Esophagus squamous epithelium (tissue), 5 donors: ENCODE data around the gene TSPAN9. TPM values are rescaled to one million over a fixed set of nuclear protein-coding genes. Genes with fewer than 3 reads are reported as not detected.

ENCODE experiments used
- DNase-seq: peaks from one replicate; lab custom pipeline; 2025; lab: John Stamatoyannopoulos, UW
- H3K27ac ChIP-seq, 4 donors: fragments of 200-600 bp; sonication (generic); one replicate each; pipeline ENCODE4 v1.5.1; 2016 to 2019; ENCODE audit warnings: mild to moderate bottlenecking in 1 of 4
- H3K27me3 ChIP-seq, 4 donors: fragments of 200-600 bp; sonication (generic); 1 replicate in 3 of 4; 2 replicates in 1 of 4; pipeline versions ENCODE4 v1.5.1 to v1.6.0; 2017 to 2021; ENCODE audit warnings: antibody characterized with exemption in 1 of 4
- H3K36me3 ChIP-seq, 3 donors: fragments of 200-600 bp; sonication (generic); one replicate each; pipeline ENCODE4 v1.5.1; 2016 to 2019
- H3K4me1 ChIP-seq, 3 donors: fragments of 200-600 bp; sonication (generic); one replicate each; pipeline ENCODE4 v1.5.1; 2017 to 2019
- H3K4me3 ChIP-seq, 4 donors: fragments of 200-600 bp; sonication (generic); 1 replicate in 3 of 4; 2 replicates in 1 of 4; pipeline ENCODE4 v1.5.1; 2016 to 2019; ENCODE audit warnings: mild to moderate bottlenecking in 2 of 4, moderate library complexity in 1 of 4
- H3K9me3 ChIP-seq, 3 donors: fragments of 200-600 bp; sonication (generic); one replicate each; pipeline ENCODE4 v1.5.1; 2016 to 2019
- POLR2A ChIP-seq, 4 donors: fragments of 450-650 bp; IDR thresholded peaks; one replicate each; pipeline ENCODE4 v1.6.1; 2017; ENCODE audit warnings: antibody characterized with exemption in 4 of 4, mild to moderate bottlenecking in 4 of 4, moderate library complexity in 3 of 4
- WGBS, 2 donors: methylation state at CpG; one replicate each; pipeline ENCODE4 v1.1.5; 2018; 5-methylcytosine and 5-hydroxymethylcytosine counted together
- intact Hi-C: fragments of 100-400 bp; cut with DNase I; formaldehyde crosslinking; loops from one replicate; pipeline ENCODE4 v1.15.0; 2022
- total RNA-seq, 4 donors: library from RNA; depleted of rRNA; stranded (reverse); fragments of >200 nt; gene quantifications; one replicate each; pipeline ENCODE4 v1.1.0, GENCODE V29; 2016
- TF ChIP-seq, protein P1 (sequence below), 6 experiments: fragments of 450-650 bp in 4 of 6; fragments of 200-600 bp in 2 of 6; sonication (generic) in 2 of 6; IDR thresholded peaks; one replicate each; pipeline ENCODE4 v1.5.1; 2016 to 2019; ENCODE audit warnings: antibody characterized with exemption in 6 of 6, mild to moderate bottlenecking in 4 of 6, moderate library complexity in 4 of 6
- donor health status: DM: yes; HTN: yes; CAD: no.

TSPAN9 gene
- total RNA-seq, 4 donors from 2014 or later = 10.6 to 23.7 (median 17.6) TPM

DNA sequence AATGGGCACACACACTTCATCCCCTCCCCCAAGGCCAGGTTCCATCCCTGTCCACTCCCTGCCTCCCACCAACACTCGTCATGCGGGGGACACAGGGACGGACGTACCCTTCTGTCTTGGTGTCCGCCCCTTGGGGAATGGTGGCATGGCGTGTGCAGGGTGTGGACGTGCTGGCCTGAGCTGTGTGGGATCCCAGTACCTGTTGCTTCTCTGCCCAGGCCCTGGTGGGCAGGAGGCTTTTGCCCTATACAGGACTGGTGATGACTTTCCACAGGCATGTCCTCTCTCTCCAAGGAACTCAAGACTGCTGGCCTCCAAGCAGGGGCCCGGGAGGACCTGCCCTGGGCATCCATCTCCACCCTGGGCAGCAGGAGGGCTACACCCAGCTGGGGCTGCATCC, 218.0 kb downstream of the TSPAN9 start:
- TF ChIP-seq, protein P1, sequence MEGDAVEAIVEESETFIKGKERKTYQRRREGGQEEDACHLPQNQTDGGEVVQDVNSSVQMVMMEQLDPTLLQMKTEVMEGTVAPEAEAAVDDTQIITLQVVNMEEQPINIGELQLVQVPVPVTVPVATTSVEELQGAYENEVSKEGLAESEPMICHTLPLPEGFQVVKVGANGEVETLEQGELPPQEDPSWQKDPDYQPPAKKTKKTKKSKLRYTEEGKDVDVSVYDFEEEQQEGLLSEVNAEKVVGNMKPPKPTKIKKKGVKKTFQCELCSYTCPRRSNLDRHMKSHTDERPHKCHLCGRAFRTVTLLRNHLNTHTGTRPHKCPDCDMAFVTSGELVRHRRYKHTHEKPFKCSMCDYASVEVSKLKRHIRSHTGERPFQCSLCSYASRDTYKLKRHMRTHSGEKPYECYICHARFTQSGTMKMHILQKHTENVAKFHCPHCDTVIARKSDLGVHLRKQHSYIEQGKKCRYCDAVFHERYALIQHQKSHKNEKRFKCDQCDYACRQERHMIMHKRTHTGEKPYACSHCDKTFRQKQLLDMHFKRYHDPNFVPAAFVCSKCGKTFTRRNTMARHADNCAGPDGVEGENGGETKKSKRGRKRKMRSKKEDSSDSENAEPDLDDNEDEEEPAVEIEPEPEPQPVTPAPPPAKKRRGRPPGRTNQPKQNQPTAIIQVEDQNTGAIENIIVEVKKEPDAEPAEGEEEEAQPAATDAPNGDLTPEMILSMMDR (IDR thresholded peaks at IDR 0.05) = no peak
- TF ChIP-seq POLR2A (IDR thresholded peaks at IDR 0.05) = no peak
- H3K27me3 ChIP-seq = peaks cover 0 to 61% (median 0%) of the 10 kb centered on the region in 4 donors
- 100% methylated on average over 1 of the region's 8 CpGs; no CpG with 5 or more reads in 1 of the 2 donors for WGBS, 2 donors
- no peaks in the 10 kb centered on the region for H3K36me3 ChIP-seq
- no peak for DNase-seq
- intact Hi-C loops = loop anchor here (10.0 kb wide), 1 partner anchor 480 kb away; no protein-coding TSS in a partner anchor
- H3K4me3 ChIP-seq = no peak overlapping the region
- H3K4me1 ChIP-seq = peaks cover 8 to 25% (median 10%) of the 10 kb centered on the region in 3 donors
- no peak overlapping the region for H3K27ac ChIP-seq
- H3K9me3 ChIP-seq = no peaks in the 10 kb centered on the region

DNA sequence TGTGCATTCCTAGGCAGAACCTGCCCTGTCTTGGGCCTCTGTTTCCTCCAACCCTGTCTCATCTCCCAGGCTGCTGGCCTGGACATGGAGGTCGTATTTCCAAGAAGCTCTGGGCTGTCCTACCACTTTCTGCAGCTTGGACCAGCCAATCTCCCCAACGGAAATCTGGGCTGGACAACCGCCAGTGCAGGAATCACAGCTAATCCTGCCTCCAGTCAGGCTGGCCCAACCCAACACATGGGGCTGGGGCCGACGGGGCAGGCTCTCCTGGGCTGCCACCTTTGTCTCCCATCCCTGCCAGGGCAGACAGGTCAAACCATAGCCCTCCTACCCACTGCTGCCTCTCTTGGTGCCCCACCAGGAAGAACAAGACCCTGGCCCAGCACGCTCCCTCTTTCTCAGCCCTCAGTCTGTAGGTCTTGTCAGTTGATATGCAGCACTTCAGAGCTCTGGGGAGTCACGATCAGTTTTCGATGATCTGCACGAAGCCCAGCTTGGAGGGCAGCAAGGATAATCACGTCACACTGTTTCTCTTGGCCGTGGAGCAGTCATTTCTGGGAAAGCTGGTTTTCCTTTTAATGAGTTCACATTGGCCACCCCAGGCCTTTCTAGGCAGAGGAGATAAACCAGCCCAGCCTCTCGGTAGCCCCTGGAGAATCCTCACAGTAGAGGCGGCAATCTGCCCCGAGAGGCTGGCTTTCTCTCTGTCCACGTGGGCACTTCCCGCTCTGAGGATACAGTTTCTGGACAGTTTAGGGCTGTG, 218.6 kb downstream of the TSPAN9 start:
- Histone ChIP-seq H3K4me3 (no peak overlapping the region), H3K36me3 (no peaks in the 10 kb centered on the region), H3K27ac (no peak overlapping the region), H3K4me1 (peaks cover 13 to 31% (median 16%) of the 10 kb centered on the region in 3 donors), H3K9me3 (no peaks in the 10 kb centered on the region), H3K27me3 (peaks cover 0 to 61% (median 0%) of the 10 kb centered on the region in 4 donors)
- DNase-seq = no peak
- intact Hi-C loops = loop anchor here (10.0 kb wide), 1 partner anchor 479 kb away; no protein-coding TSS in a partner anchor
- WGBS, 2 donors = 49 to 65% methylated on average over 9 to 12 of the region's 16 CpGs
- TF ChIP-seq, protein P1 (IDR thresholded peaks at IDR 0.05) = no peak

DNA sequence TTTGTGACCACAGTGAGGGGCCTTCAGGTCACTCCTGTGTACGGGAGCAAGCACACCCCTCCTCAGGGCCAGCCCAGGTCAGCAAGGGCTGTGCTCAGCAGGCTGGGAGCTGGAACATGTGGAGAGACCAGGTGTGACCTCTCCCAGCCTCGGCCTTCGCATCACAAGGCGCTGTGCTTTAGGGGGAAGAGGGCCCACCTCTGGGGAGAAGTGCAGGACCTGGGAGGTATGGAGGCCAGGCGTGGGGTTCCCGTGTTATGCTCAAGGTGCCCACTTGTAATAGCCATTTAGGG, 219.2 kb downstream of the TSPAN9 start:
- TF ChIP-seq, protein P1 (IDR thresholded peaks at IDR 0.05) = no peak
- TF ChIP-seq POLR2A (IDR thresholded peaks at IDR 0.05) = no peak
- intact Hi-C loops = loop anchor here (10.0 kb wide), 1 partner anchor 478 kb away; no protein-coding TSS in a partner anchor
- DNase-seq = no peak
- 100% methylated on average over 1 of the region's 6 CpGs; no CpG with 5 or more reads in 1 of the 2 donors for WGBS, 2 donors
- Histone ChIP-seq H3K9me3 (no peaks in the 10 kb centered on the region), H3K27ac (no peak overlapping the region), H3K4me1 (peaks cover 13 to 32% (median 17%) of the 10 kb centered on the region in 3 donors), H3K27me3 (peaks cover 0 to 62% (median 0%) of the 10 kb centered on the region in 4 donors), H3K4me3 (no peak overlapping the region), H3K36me3 (no peaks in the 10 kb centered on the region)

DNA sequence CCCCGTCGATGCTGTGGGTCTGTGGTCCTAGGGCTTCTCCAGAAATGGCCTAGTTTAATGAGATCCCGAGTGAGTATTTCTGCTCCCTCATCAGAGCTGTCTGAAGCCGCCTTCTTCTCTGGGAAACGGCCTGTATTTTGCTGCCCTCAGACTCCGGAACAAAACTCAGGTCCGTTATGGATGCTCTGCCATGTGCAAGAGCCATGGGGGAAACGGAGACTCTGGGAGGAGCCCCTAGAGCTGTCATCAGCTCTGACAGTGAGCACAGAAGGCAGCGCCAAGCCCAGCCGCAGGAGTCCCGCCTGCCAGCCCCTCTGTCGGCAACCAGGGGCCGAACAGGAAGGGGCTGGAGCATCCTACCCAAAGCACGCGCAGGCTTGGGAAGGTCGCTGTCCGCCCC, 221.4 kb downstream of the TSPAN9 start:
- 62 to 67% methylated on average over 10 to 11 of the region's 17 CpGs for WGBS, 2 donors
- Histone ChIP-seq H3K36me3 (no peaks in the 10 kb centered on the region), H3K9me3 (no peaks in the 10 kb centered on the region), H3K4me3 (no peak overlapping the region), H3K27me3 (peaks cover 0 to 78% (median 0%) of the 10 kb centered on the region in 4 donors), H3K27ac (no peak overlapping the region), H3K4me1 (peaks cover 13 to 32% (median 17%) of the 10 kb centered on the region in 3 donors)
- intact Hi-C loops = loop anchor here (10.0 kb wide), 1 partner anchor 476 kb away; no protein-coding TSS in a partner anchor
- no peak for DNase-seq
- TF ChIP-seq, protein P1 (IDR thresholded peaks at IDR 0.05) = no peak
- TF ChIP-seq POLR2A (IDR thresholded peaks at IDR 0.05) = no peak
